ENCODE results near the gene PLEKHN1. TPM values are rescaled to one million over a fixed set of nuclear protein-coding genes. Genes with fewer than 3 reads are reported as not detected.

The PLEKHN1 gene
- total RNA-seq, 4 donors from 2014 or later, result 36.1 to 69.0 (median 48.4) TPM

GRCh38 chr1:1021920-1022259 is 55.6 kb downstream of the PLEKHN1 start:
- WGBS, result 100% methylated on average over 3 of the region's 10 CpGs
- Histone ChIP-seq H3K9me3 (no peaks in the 10 kb centered on the region), H3K36me3 (no peaks in the 10 kb centered on the region), H3K27me3 (no peaks in the 10 kb centered on the region), H3K27ac (no peak overlapping the region), H3K4me1 (peaks cover 66% of the 10 kb centered on the region), H3K4me3 (peak overlapping the region; percentile 75)
- DNase-seq (ENCODE audit: low spot score in 2 of 2), result no peak
- TF ChIP-seq EP300 (IDR thresholded peaks at IDR 0.05) (no peak), CTCF (IDR thresholded peaks at IDR 0.05) (no peak), POLR2A (IDR thresholded peaks at IDR 0.05) (no peak), POLR2AphosphoS5 (IDR thresholded peaks at IDR 0.05) (no peak)

DNA sequence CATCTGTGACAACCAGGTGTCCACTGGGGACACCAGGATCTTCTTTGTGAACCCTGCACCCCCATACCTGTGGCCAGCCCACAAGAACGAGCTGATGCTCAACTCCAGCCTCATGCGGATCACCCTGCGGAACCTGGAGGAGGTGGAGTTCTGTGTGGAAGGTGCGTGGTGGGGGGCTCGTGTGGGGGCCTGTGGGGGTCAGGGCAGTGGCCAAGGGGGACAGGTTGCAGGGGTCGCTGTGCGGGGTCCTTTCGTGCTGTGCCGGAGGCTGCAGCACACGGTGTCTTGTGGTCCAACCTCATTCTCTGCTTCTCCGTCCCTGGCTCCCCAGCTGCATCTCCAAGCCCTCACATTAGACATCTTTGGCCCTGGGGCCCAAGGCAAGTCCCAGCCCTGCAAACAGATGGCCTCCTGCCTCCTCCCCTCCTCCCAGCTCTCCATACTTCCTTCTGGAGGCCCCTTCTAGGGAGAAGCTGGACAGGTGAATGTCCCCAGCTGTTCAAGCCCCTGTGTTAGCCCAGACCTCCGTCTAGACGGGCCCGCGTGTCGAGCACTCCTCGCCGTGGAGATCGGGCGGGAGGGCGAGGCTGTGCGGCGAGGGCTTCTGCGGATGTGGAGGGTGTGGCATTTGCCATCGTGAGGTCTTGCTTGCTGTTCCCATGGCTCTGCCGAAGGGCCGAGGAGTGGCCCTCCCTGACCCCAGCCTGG is 56.2 kb downstream of the PLEKHN1 start:
- H3K36me3 ChIP-seq, result no peaks in the 10 kb centered on the region
- H3K9me3 ChIP-seq, result no peaks in the 10 kb centered on the region
- TF ChIP-seq POLR2A (IDR thresholded peaks at IDR 0.05) (no peak), CTCF (IDR thresholded peaks at IDR 0.05) (no peak), EP300 (IDR thresholded peaks at IDR 0.05) (no peak), POLR2AphosphoS5 (IDR thresholded peaks at IDR 0.05) (no peak)
- no peak for DNase-seq (ENCODE audit: low spot score in 2 of 2)
- WGBS, result 79% methylated on average over 20 of the region's 27 CpGs
- peaks cover 68% of the 10 kb centered on the region for H3K4me1 ChIP-seq
- H3K4me3 ChIP-seq, result no peak overlapping the region
- H3K27ac ChIP-seq, result no peak overlapping the region
- no peaks in the 10 kb centered on the region for H3K27me3 ChIP-seq

- TF ChIP-seq POLR2A (IDR thresholded peaks at IDR 0.05), result no peak
- TF ChIP-seq EP300 (IDR thresholded peaks at IDR 0.05), result no peak
- no peak for TF ChIP-seq CTCF (IDR thresholded peaks at IDR 0.05)
- TF ChIP-seq POLR2AphosphoS5 (IDR thresholded peaks at IDR 0.05), result no peak
- Histone ChIP-seq H3K9me3 (no peaks in the 10 kb centered on the region), H3K4me3 (no peak overlapping the region), H3K27ac (no peak overlapping the region), H3K27me3 (no peaks in the 10 kb centered on the region), H3K36me3 (no peaks in the 10 kb centered on the region), H3K4me1 (peaks cover 68% of the 10 kb centered on the region)
- WGBS, result 53% methylated on average over 3 of the region's 13 CpGs
- no peak for DNase-seq (ENCODE audit: low spot score in 2 of 2)
Observed at GRCh38 chr1:1023700-1024099, 57.4 kb downstream of the PLEKHN1 start.

DNA sequence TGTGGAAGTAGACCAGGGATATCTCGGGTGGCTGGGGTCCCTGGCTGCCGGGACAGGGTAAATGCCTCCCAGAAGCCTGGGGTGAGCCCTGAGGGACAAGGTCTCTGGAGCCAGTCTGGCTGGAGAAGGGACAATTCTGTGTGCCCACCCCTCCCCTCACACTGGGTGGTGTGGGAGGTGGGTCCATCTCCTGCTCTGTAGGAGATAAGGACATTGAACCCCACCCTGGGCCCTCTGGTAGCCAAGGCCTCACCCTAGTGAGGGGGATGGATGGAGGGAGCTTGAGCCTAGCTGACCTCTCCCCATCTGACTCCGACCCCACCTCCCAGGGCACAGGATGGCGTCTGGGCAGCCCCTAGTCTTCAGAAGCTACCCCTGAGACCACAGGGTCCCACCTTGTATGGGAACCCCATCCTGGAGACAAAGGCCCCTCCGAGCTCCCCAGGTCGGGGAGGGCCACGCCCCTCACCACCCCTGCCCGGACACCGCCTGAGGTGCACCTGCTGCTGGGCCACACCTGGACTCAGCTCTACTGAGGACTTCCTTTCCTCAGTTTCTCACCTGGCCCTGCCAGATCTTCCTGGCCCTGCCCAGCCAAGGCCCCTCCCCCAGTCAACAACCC is 58.0 kb downstream of the PLEKHN1 start:
- Histone ChIP-seq H3K4me3 (peak overlapping the region; percentile 39), H3K27me3 (no peaks in the 10 kb centered on the region), H3K27ac (no peak overlapping the region), H3K9me3 (no peaks in the 10 kb centered on the region), H3K4me1 (peaks cover 64% of the 10 kb centered on the region), H3K36me3 (no peaks in the 10 kb centered on the region)
- DNase-seq (ENCODE audit: low spot score in 2 of 2), result no peak
- TF ChIP-seq POLR2A (IDR thresholded peaks at IDR 0.05) (no peak), POLR2AphosphoS5 (IDR thresholded peaks at IDR 0.05) (no peak), EP300 (IDR thresholded peaks at IDR 0.05) (no peak), CTCF (IDR thresholded peaks at IDR 0.05) (no peak)
- 66% methylated on average over 7 of the region's 9 CpGs for WGBS

DNA sequence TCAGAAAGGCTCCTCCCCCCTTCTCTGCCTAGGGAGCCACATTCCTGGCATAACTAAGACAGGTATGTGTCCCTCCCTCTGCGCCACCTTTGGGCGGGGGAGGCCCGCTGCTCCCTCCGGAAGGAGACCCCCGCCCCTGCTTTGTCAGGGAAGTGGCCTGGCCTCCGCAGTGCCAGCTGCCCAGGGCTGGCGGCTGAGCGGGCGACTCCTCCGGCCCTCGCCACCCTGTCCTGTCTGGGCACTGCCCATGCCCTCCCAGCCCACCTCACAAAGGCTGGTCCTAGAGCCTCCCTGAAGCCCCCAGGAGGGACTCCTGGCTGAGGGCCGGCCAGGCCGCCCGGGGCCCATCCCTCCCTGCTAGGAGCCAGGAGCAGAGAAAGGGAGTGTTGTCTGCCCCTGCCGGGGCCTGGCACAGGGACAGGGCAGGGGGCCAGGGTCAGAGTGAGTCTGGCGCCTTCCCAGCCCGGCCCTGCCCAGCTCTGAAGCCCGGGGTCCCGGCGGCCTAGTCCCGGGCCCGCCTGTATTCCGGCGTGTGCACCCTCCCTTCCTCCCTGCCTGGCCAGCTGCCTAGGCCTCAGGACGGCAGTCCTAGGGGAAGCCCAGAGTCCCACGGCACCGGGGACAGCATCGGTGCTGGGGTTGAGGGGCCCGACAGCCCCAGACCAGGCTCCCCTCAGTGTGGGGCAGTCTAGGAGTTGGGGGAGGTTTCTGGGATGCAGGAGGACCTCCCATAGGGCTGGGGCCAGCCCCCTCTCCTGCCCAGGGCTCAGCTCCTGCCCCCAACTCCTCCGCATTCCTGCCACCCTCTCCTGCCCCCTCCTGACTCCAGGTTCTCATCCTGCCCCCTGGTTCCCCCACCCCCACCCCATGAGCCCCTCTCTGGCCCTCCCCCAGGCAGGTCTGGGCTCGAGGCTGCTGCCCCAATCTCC is 58.8 kb downstream of the PLEKHN1 start:
- Histone ChIP-seq H3K36me3 (no peaks in the 10 kb centered on the region), H3K4me1 (peaks cover 63% of the 10 kb centered on the region), H3K9me3 (no peaks in the 10 kb centered on the region), H3K27me3 (no peaks in the 10 kb centered on the region), H3K27ac (peak overlapping the region; percentile 66), H3K4me3 (peak overlapping the region; percentile 39)
- 33% methylated on average over 5 of the region's 31 CpGs for WGBS
- no peak for TF ChIP-seq POLR2A (IDR thresholded peaks at IDR 0.05)
- TF ChIP-seq POLR2AphosphoS5 (IDR thresholded peaks at IDR 0.05), result no peak
- TF ChIP-seq CTCF (IDR thresholded peaks at IDR 0.05), result no peak
- TF ChIP-seq EP300 (IDR thresholded peaks at IDR 0.05), result no peak
- DNase-seq (ENCODE audit: low spot score in 2 of 2), result no peak
